HG02571 (cell line): ENCODE measurements around the gene DDB1.
A peak's percentile ranks its signal among the peaks of the same experiment; 100 is the strongest.

Source experiments
- ATAC-seq: cut with Tn5 transposase; IDR thresholded peaks from one replicate; pipeline ENCODE4 v1.9.1; 2021; ENCODE audit warnings: mild to moderate bottlenecking, moderate library complexity; ENCODE audit not compliant: unreplicated experiment

The DDB1 gene

GRCh38 chr11:61298663-61299244 lies 34.2 kb downstream of the DDB1 start:
- no peak for ATAC-seq

GRCh38 chr11:61297746-61298145 lies 35.2 kb downstream of the DDB1 start:
- ATAC-seq = no peak

GRCh38 chr11:61297341-61297740 lies 35.6 kb downstream of the DDB1 start:
- ATAC-seq = no peak

GRCh38 chr11:61295596-61295926 lies 37.3 kb downstream of the DDB1 start:
- no peak for ATAC-seq

GRCh38 chr11:61294717-61295595 lies 37.9 kb downstream of the DDB1 start, which contains the start of gene VWCE:
Gene VWCE, minus strand, starts transcription at chr11:61295316. Its CDS starts 279 bp downstream, at chr11:61295037.
- ATAC-seq = peak; percentile 63

GRCh38 chr11:61293867-61294716 lies 38.8 kb downstream of the DDB1 start:
- ATAC-seq = peak; percentile 39

GRCh38 chr11:61292356-61292755 lies 40.5 kb downstream of the DDB1 start:
- no peak for ATAC-seq

GRCh38 chr11:61290905-61291690 lies 41.8 kb downstream of the DDB1 start:
- ATAC-seq = no peak

- no peak for ATAC-seq
These were observed 45.4 kb downstream of the DDB1 start for GRCh38 chr11:61287338-61287977.

GRCh38 chr11:61283613-61284012 lies 49.3 kb downstream of the DDB1 start:
- no peak for ATAC-seq

GRCh38 chr11:61281581-61282250 lies 51.2 kb downstream of the DDB1 start:
- ATAC-seq = no peak

GRCh38 chr11:61280883-61281580 lies 51.9 kb downstream of the DDB1 start:
- no peak for ATAC-seq

- ATAC-seq = no peak
These were observed 52.8 kb downstream of the DDB1 start for GRCh38 chr11:61279934-61280659.

GRCh38 chr11:61278001-61278470 lies 54.9 kb downstream of the DDB1 start:
- ATAC-seq = no peak

GRCh38 chr11:61277186-61278000 lies 55.5 kb downstream of the DDB1 start:
- ATAC-seq = no peak

GRCh38 chr11:61275191-61275590 lies 57.7 kb downstream of the DDB1 start:
- ATAC-seq = no peak

- no peak for ATAC-seq
These were observed 58.8 kb downstream of the DDB1 start for GRCh38 chr11:61274084-61274483.
